GM19372 (cell line): ENCODE measurements around the gene ALDH3B2.
"Not testable (repeated sequence)": the region's sequence is repeated elsewhere in the genome, so short reads cannot be mapped to it uniquely, and the experiment has no call there.

Source experiments
- ATAC-seq: cut with Tn5 transposase; IDR thresholded peaks from one replicate; pipeline ENCODE4 v1.9.1; 2021; ENCODE audit warnings: mild to moderate bottlenecking, low read depth, moderate library complexity; ENCODE audit not compliant: unreplicated experiment

The ALDH3B2 gene

GRCh38 chr11:67663532-67664212 is 10.8 kb downstream of the ALDH3B2 start:
- ATAC-seq = no peak

DNA sequence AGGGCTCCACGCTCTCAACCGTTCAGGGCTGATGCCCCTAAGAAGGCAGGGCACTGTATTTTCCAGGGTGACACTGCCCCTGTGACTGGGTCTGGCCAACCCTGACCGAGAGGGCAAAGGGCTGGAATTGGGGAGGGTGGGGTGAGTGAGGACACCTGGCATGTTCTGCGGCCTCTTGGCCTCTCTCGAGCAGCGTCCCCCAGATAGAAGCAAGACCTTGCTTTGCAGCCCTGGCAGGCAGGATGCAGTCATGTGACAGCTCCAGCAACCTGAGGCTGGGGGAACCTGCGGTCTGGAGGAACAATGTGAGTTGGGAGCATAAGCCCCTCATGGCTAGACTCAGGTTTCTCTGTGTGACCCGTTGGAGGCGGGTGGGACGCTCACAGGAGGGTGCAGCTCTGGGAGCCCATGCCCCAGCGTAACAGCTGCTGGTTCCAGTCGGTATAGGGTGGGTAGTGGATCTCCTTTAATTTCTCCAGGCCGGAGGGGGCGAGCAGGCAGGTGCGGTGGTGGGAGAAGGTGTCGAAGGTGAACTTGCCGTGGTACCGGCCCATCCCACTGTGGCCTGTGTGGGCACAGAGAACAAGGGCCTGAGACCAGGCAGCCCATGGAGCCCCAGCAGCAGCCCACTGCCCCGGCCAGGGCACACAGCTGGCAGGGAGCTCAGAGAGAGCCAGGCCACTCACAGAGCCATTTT is 11.4 kb downstream of the ALDH3B2 start:
- no peak for ATAC-seq

GRCh38 chr11:67662142-67662834 is 12.1 kb downstream of the ALDH3B2 start:
- no peak for ATAC-seq

DNA sequence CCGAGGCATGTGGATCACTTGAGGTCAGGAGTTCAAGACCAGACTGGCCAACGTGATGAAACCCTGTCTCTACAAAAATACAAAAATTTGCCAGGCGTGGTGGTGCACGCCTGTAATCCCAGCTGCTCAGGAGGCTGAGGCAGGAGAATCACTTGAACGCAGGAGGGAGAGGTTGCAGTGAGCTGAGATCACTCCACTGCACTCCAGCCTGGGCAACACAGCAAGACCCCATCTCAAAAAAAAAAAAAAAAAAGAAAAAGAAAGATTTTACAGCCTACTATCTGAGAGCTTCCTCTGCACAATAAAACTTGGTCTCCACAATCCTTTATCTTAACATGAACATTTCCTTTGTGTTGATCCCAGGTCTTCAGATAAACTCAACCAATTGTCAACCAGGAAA is 13.7 kb downstream of the ALDH3B2 start:
- not testable (repeated sequence) for ATAC-seq

DNA sequence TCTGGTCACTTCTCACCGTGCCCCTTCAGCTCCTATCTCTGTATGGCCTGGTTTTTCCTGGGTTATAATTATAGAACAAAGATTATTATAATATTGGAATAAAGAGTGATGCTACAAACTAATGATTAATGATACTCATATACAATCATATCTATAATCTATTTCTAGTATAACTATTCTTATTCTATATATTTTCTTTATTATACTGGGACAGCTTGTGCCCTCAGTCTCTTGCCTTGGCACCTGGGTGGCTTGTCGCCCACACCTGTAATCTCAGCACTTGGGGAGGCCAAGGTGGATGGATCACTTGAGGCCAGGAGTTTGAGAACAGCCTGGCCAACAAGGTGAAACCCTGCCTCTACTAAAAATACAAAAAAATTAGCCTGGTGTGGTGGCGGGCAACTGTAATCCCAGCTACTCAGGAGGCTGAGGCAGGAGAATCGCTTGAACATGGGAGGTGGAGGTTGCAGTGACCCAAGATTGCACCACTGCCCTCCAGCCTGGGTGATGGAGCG is 14.7 kb downstream of the ALDH3B2 start:
- ATAC-seq = not testable (repeated sequence)

DNA sequence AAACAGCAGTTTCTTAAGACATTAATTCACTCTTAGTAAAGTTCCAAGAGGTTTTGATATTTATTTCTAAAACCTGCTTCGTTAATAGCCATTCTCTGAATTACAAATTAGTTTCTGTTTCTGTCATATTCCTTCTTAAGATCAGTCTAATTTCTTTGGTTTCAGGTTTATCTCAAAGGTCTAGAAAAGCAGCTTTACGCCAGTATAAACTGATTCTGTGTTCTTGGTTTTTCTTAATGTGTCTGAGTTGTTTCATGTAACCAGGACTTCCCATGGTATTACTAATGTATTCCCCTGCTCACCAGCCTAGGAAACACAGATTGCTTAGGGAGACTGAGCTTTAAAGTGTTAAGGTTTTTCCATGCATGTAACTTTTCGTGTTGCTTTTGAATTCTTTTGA is 17.1 kb downstream of the ALDH3B2 start:
- no peak for ATAC-seq

DNA sequence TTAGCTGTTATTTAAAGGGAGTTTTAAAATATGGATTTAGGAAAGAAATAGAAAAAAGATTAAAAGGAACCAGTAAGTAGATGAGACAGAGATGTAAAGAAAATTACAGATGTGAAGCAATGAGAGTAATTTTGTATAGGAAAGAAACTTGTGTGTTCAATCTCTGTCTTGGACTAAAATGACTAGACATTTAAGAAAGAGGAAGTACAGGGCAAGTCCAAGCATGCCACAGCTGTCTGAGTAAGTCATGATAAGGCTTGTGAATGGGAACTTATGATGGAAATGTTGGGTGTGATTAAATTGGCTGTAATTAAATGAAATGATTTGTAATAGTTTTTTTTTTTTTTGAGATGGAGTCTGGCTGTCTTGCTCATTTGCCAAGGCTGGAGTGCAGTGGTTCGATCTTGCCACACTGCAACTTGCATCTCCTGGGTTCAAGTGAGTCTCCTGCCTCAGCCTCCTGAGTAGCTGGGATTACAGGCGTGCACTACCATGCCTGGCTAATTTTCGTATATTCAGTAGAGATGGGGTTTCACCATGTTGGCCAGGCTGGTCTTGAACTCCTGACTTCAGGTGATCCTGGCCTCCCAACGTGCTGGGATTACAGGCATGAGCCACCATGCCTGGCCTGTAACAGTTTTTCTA is 18.0 kb downstream of the ALDH3B2 start:
- no peak for ATAC-seq

GRCh38 chr11:67654225-67654624 is 20.2 kb downstream of the ALDH3B2 start:
- no peak for ATAC-seq

GRCh38 chr11:67652965-67653845 is 21.2 kb downstream of the ALDH3B2 start:
- ATAC-seq = no peak

- ATAC-seq = no peak
Observed at GRCh38 chr11:67651976-67652781, 22.2 kb downstream of the ALDH3B2 start.

DNA sequence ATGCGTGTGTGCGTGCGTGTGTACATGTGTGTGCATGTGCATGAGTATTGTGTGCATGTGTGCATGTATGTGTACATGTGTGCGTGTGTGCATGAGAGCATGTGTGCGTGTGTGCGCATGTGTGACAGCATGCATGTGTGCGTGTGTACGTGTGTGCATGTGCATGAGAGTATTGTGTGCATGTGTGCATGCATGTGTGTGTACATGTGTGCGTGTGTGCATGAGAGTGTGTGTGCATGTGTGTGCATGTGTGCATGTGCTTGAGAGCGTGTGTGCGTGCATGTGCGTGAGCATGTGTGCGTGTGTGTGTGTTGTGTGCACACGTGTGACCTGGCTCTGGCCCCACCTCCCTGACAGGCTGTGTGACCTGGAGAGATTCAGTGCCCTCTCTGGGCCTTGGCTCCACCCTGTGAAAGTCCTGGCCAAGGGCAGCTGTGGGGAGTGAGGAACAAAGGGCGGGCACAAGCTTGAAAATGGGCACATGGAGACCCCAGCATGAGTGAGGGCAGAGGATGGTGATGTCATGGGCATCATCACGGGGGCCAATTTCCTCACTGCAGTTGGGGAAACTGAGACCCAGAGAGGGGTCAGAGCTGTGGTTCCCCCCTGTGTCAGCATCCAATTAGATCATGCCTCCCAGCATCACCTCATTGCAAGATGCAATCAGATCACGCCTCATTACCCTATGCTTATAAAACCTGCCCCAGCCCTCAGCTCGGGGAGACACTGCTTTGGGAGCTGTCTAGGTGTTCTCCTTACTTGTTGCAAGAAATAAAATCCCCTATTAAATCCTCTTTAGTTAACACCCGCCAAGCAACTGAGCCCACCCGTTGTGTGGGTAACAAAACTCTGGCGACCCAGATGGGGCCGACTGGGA is 24.6 kb downstream of the ALDH3B2 start:
- no peak for ATAC-seq

DNA sequence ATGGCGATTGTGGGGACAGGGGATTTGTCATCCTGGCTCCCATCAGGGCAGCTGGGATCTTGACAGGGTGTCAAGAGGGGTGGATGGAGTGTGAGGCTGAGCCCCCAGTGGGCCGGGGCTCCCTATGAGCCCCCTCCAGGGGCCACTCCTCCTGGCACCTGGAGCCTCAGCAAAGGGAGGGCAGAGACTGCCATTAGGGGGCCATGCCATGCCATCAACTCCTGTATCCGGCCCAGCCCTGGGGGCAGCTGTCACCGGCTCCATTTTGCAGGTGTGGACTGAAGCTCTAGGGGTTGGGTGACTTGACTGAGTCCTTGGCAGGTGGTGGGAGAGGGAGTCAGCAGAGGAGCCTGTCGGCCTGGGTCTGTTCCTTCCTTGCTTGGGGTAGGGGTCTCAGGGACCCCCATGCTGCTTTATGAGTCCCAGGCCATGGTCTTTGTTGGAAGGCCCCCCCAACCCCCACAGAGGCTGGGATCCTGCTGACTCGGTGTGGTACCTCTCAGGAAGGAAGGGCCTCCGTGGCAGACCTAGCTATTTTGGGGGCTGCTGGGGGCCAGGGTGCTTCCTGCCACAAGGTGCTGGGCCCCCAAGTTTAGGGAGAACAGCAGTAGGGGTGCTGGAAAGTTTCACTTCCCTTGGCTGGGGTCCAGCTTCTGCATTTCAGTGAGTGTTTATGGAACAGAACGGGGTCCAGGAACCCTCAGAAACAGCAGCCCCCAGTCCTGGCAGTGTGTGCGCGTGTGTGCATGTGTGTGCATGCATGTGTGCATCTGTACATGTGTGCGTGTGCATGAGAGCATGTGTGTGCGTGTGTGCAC is 25.4 kb downstream of the ALDH3B2 start:
- no peak for ATAC-seq

DNA sequence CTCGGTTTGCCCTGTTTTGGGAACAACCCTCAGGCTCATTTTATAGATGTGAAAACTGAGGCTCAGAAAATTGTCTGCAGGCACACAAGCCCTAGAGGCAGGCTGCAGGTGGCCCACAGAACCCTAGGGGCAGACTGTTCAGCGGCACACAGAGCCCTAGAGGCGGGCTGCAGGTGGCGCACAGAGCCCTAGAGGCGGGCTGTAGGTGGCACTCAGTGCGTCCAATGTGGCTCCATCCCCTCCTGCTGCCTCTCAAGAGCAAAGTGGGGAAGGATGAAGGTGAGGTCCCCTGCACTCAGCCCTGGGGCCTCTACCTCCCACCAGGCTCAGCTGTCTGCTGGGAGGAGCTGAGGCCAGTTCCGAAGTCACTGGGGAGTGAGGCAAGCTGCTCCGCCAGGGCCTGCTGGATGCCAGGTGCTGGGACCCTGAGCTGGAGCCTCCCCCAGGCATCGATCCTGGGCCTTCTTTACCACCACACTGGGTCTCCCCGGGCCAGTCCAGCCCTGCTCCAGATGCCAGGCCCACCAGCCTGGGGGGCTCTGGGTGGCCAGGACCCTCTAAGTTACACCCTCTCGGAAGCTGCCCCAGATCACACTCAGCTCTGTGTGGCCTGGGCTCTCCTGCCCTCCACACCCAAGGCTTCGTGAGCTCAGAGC is 26.2 kb downstream of the ALDH3B2 start:
- ATAC-seq = no peak

DNA sequence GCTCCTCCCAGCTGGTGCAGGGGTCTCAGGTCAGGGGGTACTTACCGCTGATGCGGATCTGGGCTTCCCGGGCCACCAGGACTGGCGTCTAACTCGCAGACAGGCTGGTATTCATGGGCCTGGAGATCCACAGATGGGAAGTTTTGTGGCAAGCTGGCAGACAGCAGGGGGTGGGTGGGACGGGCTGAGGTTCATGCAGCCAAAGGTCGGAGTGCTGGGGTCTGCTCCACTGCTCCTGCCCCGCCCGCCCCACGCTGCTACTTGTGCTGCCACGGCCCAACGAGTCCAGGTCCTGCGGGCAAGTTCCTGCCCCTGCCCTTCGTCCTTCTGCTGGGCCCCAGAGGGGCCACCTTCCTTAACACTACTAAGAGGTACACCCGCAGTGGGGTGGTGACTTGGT is 27.0 kb downstream of the ALDH3B2 start:
- ATAC-seq = no peak

DNA sequence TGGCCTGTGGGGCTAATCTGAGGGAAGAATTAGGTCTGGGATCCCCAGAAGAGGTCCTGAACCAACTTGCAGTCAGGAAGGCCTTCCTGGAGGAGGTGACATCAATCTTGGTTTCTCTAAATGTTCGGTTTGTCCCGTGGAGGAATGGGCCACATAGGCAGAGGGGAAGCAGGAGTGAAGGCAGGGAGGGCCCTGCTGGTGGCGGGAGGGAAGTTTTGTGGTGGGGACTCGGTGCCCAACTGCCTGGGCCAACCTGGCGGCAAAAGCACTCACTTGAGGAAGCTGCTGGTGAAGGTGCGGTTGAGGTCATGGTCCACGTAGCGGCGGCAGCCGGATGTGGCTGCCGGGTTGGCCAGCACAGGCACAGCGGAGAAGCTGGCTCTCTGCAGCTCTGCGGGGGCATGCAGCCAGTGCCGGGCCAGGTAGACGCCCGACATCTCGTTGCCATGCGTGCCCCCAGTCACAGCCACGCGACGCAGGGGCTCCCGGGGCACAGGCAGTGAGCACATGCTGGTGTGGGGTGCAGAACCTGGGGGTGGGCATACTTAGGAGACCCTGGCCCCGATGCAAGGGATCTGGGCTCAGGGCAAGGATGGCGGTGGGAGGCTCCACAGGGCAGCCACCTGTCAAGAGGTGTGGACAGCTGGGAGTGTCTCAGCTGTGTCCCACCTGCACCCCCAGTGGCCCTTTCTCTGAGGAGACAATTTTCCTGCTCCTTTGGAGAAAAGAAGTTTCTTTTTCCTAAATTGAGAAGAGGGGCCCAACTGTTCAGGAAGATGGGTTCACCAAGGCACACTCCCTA is 27.7 kb downstream of the ALDH3B2 start:
- no peak for ATAC-seq
